NCI-H226 (cell line): Measurements from ENCODE around the gene SEZ6L.

Source experiments
- DNase-seq: peaks from one replicate; pipeline ENCODE4 v3.0.0-alpha.2; 2015

Gene SEZ6L

GRCh38 chr22:26169315-26170111 lies at the start of gene SEZ6L:
SEZ6L (plus strand) TSS chr22:26169462; CDS start chr22:26169670, 208 bp downstream.
- no peak for DNase-seq

DNA sequence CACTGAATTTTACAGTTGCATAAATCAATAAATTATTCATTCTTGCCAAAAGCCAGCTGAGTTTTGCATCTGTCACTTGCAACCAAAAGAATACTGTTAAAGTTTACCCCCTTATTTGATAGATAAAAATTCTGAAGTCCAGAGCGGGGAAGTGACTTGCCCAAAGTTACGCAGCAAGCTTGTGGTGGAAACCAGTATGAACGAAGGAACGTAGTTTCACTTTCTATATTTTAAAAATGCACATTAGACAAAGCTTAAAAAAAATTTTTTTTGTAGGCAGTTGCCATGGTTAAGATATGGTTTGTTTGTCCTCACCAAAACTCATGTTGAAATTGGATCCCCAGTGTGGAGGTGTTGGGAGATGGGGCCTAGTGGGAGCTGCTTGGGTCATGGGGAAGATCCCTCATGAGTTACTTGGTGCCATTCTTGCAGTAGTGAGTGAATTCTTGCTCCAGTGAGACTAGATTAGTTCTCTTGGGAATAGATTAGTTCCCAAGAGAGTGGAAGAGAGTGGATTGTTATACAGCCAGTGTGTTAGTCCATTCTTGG lies 46.3 kb upstream of the SEZ6L start:
- no peak for DNase-seq

DNA sequence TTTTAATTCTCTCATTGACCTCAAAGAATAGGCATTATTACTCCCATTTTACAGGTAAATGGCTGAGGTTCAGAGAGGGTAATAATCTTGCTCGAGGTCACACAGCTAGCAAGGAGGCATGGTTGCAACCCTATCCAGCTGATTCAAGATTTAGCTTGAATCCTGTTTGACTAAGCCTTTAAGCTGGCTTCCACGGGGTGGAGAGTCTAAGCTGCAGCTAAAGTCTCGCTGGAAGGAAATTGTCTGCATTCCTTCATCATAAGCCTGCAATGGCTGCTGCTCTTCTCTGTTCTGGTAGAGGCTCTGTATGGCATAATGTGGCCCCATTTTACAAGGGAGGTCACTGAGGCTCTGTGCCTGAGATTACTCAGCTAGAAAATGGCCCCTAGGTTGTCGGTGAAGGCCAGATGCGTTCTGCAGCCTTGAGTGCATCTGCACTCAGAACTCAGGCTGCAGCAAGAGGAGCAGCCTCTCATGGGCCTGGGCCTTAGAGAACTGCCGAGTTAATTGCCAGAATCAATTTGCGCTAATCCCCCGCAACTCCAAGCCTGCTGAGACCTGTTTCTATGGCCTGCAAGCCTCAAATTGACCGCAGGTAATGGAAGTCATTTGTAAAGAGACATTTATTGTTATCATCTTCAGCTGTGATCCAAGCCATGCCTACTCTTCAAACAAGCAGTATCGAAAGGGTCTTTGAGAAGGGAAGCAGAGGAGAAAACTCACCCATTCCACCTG lies 44.1 kb upstream of the SEZ6L start:
- DNase-seq, result no peak

DNA sequence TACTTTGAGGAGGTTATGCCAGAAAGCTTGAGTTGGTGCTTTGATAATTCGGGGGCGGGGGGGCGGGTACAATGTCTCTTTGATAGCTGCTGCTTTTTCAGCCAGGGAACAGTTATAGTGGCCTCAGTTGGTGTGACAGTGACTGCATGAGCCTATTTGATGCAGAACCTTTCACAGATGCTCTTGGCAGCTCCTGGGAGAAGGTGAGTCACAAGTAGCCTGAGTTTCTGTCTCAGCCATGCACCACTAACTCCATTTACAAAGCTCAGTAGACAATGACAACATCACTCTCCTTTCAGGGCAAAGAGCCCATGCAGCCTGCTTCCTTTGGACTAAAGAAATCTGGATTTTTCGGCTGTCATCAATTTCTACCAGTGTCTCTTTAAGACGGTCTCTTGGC lies 42.1 kb upstream of the SEZ6L start:
- no peak for DNase-seq

GRCh38 chr22:26127556-26127955 lies 41.7 kb upstream of the SEZ6L start:
- no peak for DNase-seq

DNA sequence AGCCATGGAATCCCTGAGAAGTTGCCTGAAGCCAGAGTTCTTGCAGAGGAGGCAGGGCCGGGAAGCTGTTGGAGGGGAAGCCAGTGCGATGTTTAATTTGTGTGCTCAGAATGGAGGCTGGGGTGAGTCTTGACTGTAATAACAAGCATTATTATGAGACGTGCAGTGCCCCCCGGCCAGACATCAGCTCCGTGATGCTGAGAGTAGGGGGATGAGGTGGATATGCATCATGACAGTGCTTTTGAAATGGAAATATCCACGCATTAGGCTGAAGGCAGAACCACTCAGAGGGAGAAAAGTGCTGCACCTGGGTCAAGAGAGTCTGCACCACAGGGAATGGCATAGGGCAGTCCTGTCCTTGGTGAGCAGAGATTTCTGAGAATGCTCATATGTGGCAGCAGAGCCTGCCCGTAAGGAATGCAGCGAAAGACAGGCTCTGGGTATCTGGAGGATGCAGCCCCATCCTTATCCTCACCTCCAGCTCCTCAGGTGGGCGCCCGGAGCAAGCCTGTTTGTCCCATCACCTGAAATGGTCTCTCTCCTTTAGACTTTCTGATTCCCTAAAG lies 37.6 kb upstream of the SEZ6L start:
- DNase-seq, result no peak

- DNase-seq, result no peak
These were observed 34.5 kb upstream of the SEZ6L start for GRCh38 chr22:26134654-26135330.

GRCh38 chr22:26135806-26136205 lies 33.5 kb upstream of the SEZ6L start:
- DNase-seq, result no peak

GRCh38 chr22:26139310-26139709 lies 30.0 kb upstream of the SEZ6L start:
- no peak for DNase-seq

- no peak for DNase-seq
These were observed 27.4 kb upstream of the SEZ6L start for GRCh38 chr22:26141831-26142230.

- DNase-seq, result no peak
These were observed 25.4 kb upstream of the SEZ6L start for GRCh38 chr22:26143806-26144325.

DNA sequence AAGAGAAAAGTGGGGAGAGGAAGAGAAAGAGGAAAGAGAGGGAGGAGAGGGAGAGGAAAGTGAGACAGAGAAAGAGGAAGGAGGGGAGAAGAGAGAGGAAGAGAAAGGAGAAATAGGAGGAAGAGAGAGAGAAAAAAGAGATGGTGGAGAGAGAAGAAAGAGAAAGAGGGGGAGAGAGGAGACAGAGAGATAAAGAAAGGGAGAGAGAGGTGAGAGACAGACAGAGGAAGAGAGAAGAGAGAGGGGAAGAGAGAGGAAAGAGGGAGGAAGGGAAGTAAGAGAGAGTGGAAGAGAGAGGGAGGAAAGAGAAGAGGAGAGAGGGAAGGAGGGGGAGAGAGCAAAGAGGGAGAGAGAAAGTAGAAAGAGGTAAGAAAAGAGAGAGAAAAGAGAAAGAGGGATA lies 9.4 kb upstream of the SEZ6L start:
- DNase-seq, result no peak

DNA sequence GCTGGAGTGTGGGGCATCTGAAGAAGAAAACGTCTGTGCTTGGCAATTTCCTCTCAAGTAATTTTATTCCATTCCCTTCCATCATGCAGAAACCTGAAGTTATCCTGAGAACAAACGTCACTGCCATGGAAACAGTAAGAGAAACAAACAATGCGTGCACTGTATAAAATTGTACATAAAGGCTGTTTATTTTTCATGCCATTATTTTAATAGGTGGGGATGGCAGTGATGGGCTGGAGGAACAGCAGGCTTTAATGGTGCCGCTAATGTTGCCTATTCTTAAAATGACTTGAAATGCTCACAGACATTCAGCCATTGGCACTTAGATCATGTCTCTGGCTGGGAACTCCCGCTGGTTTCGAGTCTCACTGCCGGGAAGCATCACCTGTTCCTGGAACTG lies 7.5 kb upstream of the SEZ6L start:
- DNase-seq, result no peak

DNA sequence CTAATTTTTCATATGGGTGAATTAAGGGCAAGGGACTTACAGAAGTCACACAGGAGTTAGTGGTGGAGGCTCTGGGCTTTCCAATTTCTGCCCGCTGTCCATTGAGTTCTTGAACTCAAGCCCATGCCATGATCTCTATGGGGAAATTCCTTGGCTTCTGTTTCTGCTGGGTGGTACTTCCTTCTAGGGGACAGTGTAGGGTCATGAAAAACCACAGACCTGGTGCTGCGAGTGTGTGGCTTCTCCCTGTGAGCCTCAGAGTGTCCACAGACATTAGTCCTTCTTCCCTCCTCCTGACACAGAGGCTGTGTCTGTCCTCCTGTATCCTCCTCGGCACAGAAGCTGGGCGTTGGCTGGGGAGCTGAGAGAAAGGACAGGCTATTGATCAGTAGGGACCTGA lies 6.3 kb upstream of the SEZ6L start:
- no peak for DNase-seq

DNA sequence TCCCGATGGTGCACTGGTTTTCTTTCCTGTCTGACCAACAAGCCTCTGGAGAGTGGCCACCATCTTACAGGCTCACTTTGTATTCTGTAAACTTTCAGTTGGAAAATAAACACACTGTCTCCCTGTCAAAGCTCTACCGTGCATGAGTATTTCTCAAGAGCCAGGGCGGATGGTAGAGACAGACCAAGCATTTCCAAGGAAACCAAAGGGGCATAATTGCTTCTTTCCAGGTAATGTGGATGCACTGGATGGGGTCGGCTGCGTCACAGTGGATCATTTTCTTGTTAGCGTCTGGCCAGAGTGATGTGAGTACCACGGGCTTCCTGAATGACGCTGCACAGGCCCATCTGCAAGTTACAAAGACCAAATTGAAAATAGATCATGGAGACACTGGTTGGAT lies 5.1 kb upstream of the SEZ6L start:
- no peak for DNase-seq

- no peak for DNase-seq
These were observed 871 bp upstream of the SEZ6L start for GRCh38 chr22:26168330-26168851.

- no peak for DNase-seq
These were observed 335 bp upstream of the SEZ6L start for GRCh38 chr22:26168939-26169314.

GRCh38 chr22:26170112-26170492 lies 840 bp downstream of the SEZ6L start:
- no peak for DNase-seq

GRCh38 chr22:26170795-26171580 lies 1.7 kb downstream of the SEZ6L start:
- DNase-seq, result no peak

DNA sequence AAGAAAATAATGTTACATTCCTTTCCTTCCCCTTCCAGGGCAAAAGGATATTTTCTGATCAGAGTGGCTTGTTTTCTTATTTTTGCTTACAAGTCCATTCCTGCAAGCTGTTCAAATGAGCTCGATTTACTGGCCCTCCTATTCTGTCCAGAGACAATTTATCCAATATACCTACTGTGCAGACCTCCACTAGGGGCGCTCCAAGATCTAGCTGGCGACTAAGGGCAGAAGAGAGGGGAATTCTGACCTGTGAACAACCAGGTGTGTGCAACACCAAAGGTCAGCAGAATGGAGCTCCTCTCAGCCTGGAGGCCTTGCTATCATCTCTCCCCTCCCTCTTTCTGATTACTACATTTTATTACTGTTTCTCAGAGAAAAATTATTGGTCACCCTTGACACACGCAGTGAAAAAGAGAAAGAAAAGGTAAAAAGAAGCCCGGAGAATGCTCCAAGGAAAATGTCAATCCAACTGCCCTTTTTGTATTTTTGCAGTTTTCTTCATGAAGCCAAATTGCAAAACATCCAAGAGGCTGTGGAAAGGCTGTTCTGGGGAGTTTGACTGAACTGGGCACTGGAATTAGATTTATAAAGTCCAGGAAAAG lies 3.2 kb downstream of the SEZ6L start:
- no peak for DNase-seq

DNA sequence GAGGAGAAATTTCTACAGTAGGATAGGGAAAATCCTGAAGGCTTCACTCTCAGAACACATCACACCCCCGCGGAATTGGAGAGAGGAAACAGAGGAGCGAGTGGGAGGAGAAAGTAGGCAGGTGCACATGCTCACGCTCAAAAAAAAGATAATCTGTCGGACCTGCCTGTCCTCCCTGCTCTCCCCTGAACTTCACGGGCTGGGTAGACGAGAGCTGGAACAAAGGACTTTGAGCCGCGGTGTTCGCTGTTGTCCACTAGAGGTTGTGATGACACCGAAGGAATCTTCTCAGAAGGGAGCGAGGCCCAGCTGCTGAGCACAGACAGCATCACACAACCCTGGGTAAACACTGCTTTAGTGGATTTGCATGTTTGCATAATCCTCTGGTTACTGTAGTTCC lies 5.0 kb downstream of the SEZ6L start:
- no peak for DNase-seq

- DNase-seq, result no peak
These were observed 13.5 kb downstream of the SEZ6L start for GRCh38 chr22:26182723-26183122.
